NOMO-1 (cell line): ENCODE measurements around the gene RPL35A.
"Not testable (repeated sequence)": the region's sequence is repeated elsewhere in the genome, so short reads cannot be mapped to it uniquely, and the experiment has no call there.

Source experiments
- DNase-seq, 2 experiments: peaks; one replicate each; lab custom pipeline; 2025; ENCODE audit not compliant: unreplicated experiment in 2 of 2; lab: John Stamatoyannopoulos, UW

RPL35A gene

DNA sequence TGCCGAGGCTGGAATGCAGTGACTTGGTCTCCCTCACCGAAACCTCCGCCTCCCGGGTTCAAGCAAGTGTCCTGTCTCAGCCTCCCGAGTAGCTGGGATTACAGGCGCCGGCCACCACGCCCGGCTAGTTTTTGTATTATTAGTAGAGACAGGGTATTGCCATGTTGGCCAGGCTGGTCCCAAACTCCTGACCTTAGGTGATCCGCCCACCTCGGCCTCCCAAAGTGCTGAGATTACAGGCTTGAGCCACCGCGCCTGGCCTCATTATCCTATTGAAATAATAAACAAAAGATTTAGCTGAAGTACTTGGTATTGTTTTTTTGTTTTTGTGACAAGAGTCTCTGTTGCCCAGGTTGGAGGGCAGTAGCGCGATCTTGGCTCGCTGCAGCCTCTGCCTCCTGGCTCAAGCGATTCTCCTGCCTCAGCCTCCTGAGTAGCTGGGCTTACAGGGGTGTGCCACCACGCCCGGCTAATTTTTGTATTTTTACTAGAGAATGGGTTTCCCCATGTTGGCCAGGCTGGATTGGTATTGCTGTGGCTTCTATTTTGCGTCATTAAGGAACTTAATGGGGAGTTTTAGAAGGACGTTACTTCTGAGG lies 1.5 kb downstream of the RPL35A start:
- no peak for DNase-seq

DNA sequence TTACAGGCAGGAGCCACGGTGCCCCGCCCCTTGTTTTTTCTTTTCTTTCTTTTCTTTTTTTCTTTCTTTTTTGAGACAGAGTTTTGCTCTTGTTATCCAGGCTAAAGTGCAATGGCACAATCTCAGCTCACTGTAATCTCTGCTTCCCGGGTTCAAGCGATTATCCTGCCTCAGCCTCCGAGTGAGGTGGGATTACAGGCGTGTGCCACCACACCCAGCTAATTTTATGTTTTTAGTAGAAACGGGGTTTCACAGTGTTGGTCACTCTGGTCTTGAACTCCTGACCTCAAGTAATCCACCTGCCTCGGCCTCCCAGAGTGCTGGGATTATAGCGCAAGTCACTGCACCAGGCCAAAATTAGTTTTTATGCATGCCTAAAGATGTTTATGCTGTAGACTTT lies 2.5 kb downstream of the RPL35A start:
- no peak for DNase-seq

DNA sequence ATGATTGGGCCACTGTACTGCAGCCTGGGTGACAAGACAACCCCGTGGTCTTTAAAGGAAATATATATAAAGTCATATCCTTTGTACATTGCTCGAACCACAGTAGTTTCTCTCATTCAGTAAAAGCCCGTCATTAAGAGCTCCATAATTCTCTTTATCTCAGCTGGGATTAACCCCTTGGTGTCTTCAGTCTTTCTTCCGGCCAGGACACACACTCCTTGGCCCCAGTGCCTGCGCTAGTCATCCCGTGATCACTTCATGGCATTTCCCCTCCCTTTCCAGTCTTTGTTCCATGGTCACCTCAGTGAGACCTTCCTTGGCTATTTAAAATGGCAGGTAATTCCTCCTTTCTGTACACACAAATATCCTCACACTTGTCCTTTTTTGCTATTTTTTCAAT lies 3.3 kb downstream of the RPL35A start:
- no peak for DNase-seq

DNA sequence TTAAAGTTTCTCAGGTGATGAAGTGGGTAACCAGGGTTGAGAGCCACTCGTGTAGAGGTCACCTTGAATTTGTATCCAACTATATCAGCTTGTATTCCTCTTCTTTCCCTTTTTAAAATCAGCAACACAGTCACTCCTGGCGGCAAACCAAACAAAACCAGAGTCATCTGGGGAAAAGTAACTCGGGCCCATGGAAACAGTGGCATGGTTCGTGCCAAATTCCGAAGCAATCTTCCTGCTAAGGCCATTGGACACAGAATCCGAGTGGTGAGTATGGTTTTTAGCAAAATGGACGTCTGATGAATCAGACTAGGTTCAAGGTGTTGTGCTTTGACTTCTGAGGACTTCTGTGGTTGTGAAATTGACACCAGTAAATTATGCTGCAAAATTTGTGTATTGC lies 3.9 kb downstream of the RPL35A start:
- no peak for DNase-seq

DNA sequence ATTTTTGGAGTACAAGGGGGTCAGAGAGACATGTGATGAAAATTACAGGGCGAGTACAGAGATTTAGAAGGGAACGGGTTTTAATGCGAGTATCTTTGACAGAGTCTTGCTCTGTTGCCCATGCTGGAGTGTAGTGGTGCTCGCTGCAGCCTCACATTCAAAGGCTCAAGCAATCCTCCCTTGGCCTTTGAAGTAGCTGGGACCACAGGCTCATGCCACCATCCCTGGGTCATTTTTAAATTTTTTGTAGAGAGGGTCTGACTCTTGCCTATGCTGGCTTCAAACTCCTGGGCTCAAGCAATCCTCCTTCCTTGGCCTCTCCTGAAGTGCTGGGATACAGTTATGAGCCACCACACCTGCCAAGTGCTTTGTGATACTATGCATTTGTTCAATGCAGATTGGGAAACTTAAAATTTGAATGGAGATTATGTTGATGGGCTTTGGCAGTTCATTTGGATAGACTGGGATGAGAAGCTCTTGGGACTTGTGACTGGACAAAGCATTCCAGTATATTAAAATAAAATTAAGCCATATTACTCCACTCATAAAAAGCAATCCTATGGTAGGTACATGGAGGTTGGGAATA lies 6.0 kb downstream of the RPL35A start:
- DNase-seq: no peak

DNA sequence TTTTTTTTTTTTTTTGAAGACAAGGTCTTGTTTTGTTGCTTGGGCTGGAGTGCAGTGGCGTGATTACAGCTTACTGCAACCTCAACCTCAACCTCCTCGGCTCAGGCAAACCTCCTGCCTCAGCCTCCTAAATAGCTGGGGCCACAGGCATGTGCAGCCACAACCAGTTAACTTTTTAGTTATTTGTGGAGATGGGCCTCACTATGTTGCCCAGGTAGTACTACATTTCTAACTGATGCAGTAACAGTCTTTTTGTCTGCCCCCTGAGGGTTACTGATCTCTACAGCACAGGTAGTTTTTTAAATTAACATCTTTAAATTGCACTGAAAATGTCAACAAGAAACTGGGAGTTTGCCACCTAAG lies 6.6 kb downstream of the RPL35A start:
- DNase-seq: peak in 1 of 2 experiments; percentile 14

DNA sequence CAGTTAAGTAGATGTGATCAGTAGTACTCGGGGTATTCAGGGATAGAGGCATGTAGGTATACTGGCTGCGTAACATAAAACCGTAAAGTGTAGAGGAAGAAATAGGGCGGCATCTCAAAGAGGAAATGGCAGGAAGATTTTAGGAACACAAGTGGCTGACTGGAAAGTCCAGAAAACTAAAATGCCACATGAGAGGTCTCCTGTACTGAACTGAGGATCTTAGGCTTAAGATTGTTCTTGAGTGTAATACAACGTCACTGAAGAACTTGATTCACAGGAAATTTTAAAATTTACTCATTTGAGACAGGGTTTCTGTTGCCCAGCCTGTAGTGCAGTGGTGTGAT lies 7.8 kb downstream of the RPL35A start:
- peak in 1 of 2 experiments; percentile 36 for DNase-seq

DNA sequence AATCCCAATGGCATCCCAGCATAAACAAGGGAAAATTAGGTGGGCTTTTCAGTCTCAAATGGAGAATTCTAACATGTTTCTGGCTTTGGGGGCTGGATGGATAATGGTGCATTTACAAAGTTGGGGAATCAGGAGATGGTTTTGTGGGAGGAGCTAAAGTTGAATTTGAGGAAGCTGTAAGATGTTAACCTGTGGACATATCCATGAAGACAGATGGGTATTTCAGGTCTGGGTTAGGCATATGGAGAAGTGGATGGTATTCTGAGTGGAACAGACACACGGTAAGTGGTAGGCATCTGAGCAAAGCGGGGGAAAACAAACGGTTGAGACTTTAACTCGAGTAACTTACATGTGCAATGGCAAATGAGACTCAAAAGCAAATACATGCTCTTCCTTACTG lies 8.4 kb downstream of the RPL35A start:
- DNase-seq: peak in 1 of 2 experiments; percentile 11

DNA sequence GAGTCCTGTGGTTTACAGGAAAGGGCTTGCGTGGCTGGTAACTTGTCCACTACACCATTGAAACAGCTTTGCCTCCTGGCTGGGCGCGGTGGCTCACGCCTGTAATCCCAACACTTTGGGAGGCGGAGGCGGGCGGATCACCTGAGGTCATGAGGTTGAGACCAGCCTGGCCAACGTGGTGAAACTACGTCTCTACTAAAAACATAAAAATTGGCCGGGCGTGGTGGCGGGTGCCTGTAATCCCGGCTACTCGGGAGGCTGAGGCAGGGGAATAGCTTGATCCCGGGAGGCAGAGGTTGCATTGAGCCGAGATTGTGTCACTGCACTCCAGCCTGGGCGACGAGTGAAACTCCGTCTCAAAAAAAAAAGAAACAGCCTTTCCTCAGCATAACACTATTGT lies 8.9 kb downstream of the RPL35A start:
- not testable (repeated sequence) for DNase-seq

DNA sequence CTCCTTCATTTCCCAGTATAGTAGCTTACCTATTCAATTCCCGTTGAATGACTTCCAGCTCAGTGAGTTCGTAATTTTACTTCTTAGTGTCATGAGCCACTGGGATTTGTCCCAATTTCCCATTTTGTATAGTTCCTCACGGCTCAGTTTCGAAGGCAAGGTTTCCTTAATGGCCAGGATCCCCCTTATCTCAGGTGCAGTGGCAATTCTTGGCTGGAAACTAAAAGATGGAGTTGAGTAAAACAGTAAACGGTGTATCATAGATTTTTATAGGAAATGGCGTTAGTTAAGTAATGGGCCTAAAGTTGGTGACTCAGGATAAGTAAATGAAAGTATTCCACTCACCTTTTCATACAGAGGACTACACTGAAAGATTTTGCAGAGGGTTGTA lies 9.5 kb downstream of the RPL35A start:
- no peak for DNase-seq

DNA sequence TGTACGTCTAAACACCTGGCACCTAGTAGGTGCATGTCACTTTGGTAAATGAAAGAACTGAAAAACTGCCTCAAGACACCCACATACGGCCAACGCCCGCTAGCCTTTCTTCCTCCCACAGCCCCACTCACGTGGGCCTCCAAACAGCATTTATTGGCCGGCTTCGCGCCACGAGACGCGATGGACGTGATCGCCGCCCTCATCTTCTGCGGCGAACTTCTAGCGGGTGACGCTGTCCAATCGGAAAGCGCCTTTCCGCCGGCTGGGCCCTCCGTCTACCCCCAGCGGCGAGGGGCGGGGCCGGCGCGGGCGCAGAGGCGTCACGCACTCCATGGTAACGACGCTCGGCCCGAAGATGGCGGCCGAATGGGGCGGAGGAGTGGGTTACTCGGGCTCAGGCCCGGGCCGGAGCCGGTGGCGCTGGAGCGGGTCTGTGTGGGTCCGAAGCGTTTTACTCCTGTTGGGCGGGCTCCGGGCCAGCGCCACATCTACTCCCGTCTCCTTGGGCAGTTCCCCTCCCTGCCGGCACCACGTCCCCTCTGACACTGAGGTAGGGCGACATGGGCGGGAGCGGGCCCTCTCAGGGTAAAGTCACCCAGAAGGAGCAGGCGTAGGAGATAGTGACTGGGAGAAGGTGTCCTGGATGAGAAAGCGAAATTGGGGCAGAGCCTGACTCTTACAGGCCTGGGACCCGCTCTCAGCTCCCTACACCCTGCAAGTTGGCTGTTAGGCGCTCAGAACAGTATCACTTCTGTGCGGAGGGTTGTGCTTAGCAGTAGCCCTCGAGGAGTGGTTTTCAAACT lies 10.1 kb downstream of the RPL35A start, which contains the start of gene LMLN:
LMLN (plus strand) TSS at position 327 of the 803 bp plus-strand sequence; CDS start at position 356, 29 bp downstream.
- DNase-seq: peak; percentile 99

DNA sequence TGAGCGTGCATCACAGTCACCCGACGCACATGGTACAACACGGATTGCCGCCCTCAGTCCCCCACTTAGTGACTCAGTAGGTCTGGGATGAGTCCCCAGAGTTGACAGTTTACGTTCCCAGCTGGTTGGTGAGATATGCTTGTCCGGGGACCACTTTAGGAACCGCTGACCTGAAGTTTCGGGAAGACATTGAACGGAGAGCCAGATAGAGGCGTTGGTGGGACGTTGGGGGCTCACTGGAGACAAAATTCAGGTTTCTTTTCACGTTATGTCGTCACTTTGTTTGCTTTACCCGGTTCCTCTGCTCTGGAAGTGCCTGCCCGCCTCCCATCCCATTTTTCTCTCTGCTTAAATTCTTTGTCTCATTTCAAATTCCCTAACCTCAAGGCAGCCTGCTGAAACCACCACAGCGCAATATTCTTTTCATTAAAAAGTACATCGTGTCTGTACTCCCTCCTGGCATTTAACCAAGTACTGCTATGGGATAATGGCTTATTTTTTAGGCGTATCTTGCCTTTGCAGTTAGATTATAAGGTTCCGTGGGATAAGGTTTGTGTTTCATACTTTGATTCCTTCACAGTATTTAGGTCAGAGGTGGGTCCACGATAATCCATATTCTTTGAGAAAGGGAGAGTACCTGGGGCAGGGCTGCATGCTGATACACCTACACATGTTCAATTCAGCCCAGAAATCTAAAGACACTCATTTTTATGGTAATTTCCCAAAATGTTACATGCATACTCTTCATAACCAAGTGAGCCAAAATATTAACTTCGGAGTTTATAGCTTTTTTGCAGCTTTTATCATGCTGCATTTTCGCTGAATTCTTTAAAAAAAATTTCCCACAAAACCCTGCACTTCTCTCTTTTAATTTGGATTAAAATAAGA lies 10.9 kb downstream of the RPL35A start:
- no peak for DNase-seq

DNA sequence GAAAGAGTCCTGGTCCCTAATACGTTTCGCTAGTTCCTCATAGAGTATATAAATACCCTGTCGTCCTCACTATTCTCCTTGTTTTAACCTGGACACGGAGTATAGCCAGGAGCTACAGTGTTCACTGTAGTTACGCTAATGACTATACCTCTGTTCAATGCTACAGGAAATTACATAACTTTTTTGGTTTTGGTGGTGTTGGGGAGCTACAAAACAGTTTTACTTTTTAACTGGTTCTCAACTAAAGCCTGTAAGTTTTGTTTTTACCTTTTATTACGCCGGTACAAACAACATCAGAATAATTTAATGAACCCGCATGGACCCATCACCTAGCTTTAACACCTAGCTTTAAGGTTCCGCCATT lies 11.6 kb downstream of the RPL35A start:
- peak; percentile 37 to 60 for DNase-seq

DNA sequence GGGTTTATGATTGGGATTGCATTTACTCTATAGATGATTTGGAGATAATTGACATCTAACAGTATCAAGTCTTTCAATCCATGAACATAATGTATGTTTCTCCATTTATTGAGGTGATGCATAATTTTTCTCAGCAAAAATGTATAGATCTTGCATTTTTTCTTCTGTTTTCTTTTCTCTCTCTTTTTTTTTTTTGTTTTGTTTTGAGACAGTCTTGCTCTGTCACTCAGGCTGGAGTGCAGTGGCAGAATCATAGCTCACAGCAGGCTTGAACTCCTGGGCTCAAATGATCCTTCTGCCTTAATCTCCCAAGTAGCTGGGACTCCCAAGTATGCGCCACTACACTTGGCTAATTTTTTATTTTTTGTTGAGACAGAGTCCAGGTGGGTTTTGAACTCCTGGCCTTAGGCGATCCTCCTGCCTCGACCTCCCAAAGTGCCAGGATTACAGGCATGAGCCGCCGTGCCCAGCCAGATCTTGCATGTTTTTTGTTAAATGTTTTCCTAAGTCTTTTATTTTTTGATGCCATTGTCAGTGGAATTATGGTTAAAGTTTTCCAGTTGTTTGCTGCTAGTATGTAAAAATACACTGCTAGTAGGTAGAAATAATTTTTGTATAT lies 13.1 kb downstream of the RPL35A start:
- DNase-seq: no peak

DNA sequence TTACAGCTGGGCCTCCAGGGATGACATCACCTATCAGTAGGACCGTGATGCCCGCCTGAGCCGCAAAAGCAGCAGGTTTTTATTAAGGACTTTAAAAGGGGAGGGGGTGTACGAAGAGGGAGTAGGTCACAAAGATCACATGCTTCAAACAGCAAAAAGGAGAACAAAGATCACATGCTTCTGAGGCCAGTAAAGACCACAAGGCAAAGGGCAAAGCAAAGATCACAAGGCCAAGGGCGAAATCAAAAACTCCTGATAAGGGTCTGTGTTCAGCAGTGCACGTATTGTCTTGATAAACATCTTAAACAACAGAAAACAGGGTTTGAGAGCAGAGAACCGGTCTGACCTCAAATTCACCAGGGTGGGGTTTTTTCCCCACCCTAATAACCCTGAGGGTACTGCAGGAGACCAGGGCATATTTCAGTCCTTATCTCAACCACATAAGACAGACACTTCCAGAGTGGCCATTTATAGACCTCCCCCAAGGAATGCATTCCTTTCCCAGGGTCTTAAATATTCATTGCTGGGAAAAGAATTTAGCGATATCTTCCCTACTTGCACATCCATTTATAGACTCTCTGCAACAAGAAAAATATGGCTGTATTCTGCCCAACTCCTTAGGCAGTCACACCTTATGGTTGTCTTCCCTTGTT lies 17.5 kb downstream of the RPL35A start:
- not testable (repeated sequence) for DNase-seq

DNA sequence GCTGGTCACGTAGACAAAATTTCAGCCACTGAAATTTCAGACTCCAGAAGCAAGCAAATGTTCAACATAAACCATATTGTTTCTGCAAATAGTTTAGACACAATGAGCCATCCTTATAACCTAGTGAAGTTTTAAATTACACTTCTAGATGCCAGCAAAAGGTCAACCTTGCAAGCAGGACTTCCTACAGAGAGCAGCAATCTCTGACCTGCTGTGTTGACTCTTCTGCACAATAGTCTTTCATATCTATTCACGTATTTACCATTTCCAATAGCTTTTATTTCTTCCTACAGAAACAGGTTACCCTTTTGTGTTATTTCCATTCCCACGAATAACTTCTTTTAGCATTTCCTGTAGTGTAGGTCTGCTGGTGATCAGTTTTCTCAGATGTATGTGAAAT lies 20.6 kb downstream of the RPL35A start:
- DNase-seq: no peak

DNA sequence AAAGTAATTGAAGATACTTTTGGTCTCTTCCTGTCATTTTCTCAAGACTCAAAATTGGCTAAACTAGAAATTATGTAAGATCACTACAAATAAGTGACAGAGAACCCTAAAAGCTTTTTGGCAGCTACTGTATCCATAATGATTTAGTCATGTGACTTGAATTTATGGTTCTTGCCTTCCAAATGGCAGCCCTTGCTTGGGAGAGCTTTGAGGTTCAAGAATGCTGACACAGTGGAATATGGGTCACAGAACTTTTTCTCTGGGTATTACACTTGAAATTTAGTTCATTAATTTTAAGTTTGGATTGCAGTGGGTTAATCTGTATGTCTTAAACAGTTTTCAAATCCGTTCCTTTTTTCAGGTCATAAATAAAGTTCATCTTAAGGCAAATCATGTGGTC lies 24.0 kb downstream of the RPL35A start:
- DNase-seq: no peak

DNA sequence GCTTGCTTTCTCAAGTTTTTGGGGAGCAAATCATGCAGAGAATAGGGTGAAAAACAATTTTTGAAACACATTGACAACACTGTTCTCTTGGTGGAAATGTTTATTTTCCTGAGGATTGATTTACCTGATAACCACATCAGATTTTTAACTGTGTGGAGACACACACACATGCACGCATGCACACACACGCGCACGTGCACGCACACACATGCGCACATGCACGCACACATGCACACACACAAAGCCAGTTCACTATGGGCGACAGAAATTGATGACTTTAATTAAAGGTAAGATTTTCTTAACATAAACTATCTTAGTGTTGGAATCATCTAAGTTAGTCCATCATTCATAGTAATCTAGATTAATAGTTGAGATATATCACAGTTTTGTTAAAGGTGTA lies 25.3 kb downstream of the RPL35A start:
- DNase-seq: no peak

DNA sequence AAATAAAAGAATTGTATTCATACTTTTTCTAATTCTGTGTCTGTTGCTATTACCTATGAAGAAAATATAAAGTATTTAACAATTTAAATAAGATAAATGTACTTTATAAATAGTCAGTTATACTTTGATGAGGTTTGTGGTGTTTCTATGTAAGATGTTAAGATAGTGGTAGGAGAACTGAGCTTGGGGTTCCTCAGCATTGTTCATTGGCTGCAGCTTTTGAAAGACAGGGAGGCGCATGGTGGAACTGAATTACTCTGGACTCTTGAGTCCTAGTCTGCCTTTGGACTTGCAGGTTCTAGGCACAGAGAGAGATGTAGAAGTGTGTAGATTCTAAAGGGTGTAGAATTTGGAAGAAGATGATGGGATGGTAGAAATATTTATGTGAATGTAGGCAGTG lies 33.1 kb downstream of the RPL35A start:
- no peak for DNase-seq

DNA sequence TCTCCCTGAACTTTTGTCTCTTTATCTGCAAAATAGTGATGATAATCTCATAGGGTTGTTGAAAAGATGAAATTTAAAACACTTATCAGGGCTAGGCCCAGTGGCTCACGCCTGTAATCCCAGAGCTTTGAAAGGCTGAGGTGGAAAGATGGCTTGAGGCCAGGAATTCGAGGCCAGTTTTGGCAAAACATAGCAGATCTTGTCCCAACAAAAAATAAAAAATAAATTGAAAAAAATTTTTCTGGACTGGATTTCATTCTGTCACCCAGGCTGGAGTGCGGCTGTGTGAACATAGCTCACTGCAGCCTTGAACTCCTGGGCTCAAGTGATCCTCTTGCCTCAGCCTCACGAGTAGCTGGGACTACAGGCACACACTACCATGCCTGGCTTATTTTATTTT lies 39.7 kb downstream of the RPL35A start:
- DNase-seq: no peak
